Kidney (tissue), 14 donors: ENCODE results near the gene FAM83G. TPM values are rescaled to one million over a fixed set of nuclear protein-coding genes. Genes with fewer than 3 reads are reported as not detected.

Experiments used
- DNase-seq, 5 donors: peaks; one replicate each; pipeline ENCODE4 v3.0.0-alpha.2; 2013 to 2020
- FAIRE-seq: peaks from 2 replicates; lab custom pipeline; 2012; peaks lifted over from hg19 to GRCh38; lab: Jason Lieb, UNC
- H3K27ac ChIP-seq, 2 donors: one replicate each; pipeline ENCODE4 v1.7.0; 2013; ENCODE audit warnings: low read depth in 2 of 2, low read length in 2 of 2, inconsistent platforms in 1 of 2
- H3K27me3 ChIP-seq: one replicate; pipeline ENCODE4 v1.7.1; 2013; ENCODE audit warnings: low read length, inconsistent platforms; ENCODE audit not compliant: control insufficient read depth, insufficient read depth
- H3K36me3 ChIP-seq, 3 donors: one replicate each; pipeline versions ENCODE4 v1.7.0 to v1.7.1; 2013; ENCODE audit warnings: low read length in 3 of 3, control low read depth in 1 of 3, inconsistent platforms in 1 of 3; ENCODE audit not compliant: insufficient read depth in 3 of 3, control insufficient read depth in 2 of 3
- H3K4me1 ChIP-seq, 3 donors: one replicate each; pipeline versions ENCODE4 v1.7.0 to v1.7.1; 2013; ENCODE audit warnings: low read length in 3 of 3, inconsistent platforms in 1 of 3, low read depth in 1 of 3; ENCODE audit not compliant: control insufficient read depth in 2 of 3, insufficient read depth in 2 of 3
- H3K4me3 ChIP-seq, 3 donors: one replicate each; pipeline versions ENCODE4 v1.7.0 to v1.8.1; 2013; ENCODE audit warnings: low read length in 3 of 3, control low read depth in 1 of 3, inconsistent platforms in 1 of 3
- H3K9ac ChIP-seq, 3 donors: one replicate each; pipeline versions ENCODE4 v1.7.0 to v1.7.1; 2013; ENCODE audit warnings: low read length in 3 of 3, control low read depth in 1 of 3, inconsistent platforms in 1 of 3
- H3K9me3 ChIP-seq, 3 donors: one replicate each; pipeline versions ENCODE4 v1.7.0 to v1.7.1; 2013; ENCODE audit warnings: low read length in 3 of 3, control low read depth in 1 of 3, inconsistent platforms in 1 of 3; ENCODE audit not compliant: control insufficient read depth in 2 of 3, insufficient read depth in 1 of 3
- CTCF ChIP-seq: IDR thresholded peaks from 3 replicates; pipeline ENCODE4 v1.5.1; 2012; ENCODE audit warnings: mild to moderate bottlenecking, moderate library complexity, borderline replicate concordance; ENCODE audit not compliant: insufficient read depth; ENCODE audit errors: extremely low read depth
- intact Hi-C: fragments of 100-400 bp; cut with DNase I; formaldehyde crosslinking; loops from one replicate; pipeline ENCODE4 v1.11.1; 2022
- polyA plus RNA-seq: library from polyadenylated mRNA; stranded (reverse); fragments of 350-450 nt; fragmentation: Illumina TruSeq; extraction: RNeasy Lipid Tissue Mini Kit (QIAGEN cat#74804); gene quantifications from one replicate; pipeline ENCODE4 v1.2.3, GENCODE V29; 2014; ENCODE audit warnings: low read depth, low replicate concordance; ENCODE audit not compliant: insufficient read depth
- total RNA-seq: library from RNA; stranded (reverse); fragmentation: NEBNext Ultra II Directional; extraction: Animal tissue kit (Norgen Biotek cat#: 25700); gene quantifications from one replicate; pipeline ENCODE4 v1.2.1, GENCODE V29; 2021
- donor health status: control.
- donor health status: control.
- donor health status: control.
- donor health status: control.
- donor health status: control.
- donor health status: DM: yes; HTN: yes; CAD: no.
- donor health status: Normal renal cell carcinoma (clear cell type).

FAM83G gene
- total and polyA plus RNA-seq, 2 donors from 2014 or later: 4.9 to 8.0 TPM

- Histone ChIP-seq H3K4me1 (peaks cover 0 to 8% (median 0%) of the 10 kb centered on the region in 3 donors), H3K27ac (no peak overlapping the region), H3K27me3 (no peaks in the 10 kb centered on the region), H3K36me3 (no peaks in the 10 kb centered on the region), H3K9ac (no peak overlapping the region), H3K4me3 (peak overlapping the region in 1 of 3 donors; percentile 39), H3K9me3 (peaks cover 0 to 4% (median 0%) of the 10 kb centered on the region in 3 donors)
- TF ChIP-seq CTCF: no peak
- DNase-seq: no peak
- FAIRE-seq: no peak
- intact Hi-C loops: no loop called here
These were observed 2.5 kb downstream of the FAM83G start for GRCh38 chr17:19001907-19002590.

- H3K4me3 ChIP-seq: no peak overlapping the region
- H3K4me1 ChIP-seq: peaks cover 0 to 8% (median 0%) of the 10 kb centered on the region in 3 donors
- no peaks in the 10 kb centered on the region for H3K9me3 ChIP-seq
- DNase-seq (no peak), FAIRE-seq (no peak)
- intact Hi-C loops: no loop called here
- TF ChIP-seq CTCF: no peak
- H3K27me3 ChIP-seq: no peaks in the 10 kb centered on the region
- peak overlapping the region in 1 of 3 donors; percentile 19 for H3K9ac ChIP-seq
- no peak overlapping the region for H3K27ac ChIP-seq
- H3K36me3 ChIP-seq: no peaks in the 10 kb centered on the region
These were observed 3.8 kb downstream of the FAM83G start for GRCh38 chr17:19000531-19001325.

GRCh38 chr17:18999911-19000310 is 4.7 kb downstream of the FAM83G start:
- no peak overlapping the region for H3K4me3 ChIP-seq
- intact Hi-C loops: no loop called here
- no peaks in the 10 kb centered on the region for H3K36me3 ChIP-seq
- no peak overlapping the region for H3K27ac ChIP-seq
- H3K27me3 ChIP-seq: no peaks in the 10 kb centered on the region
- no peaks in the 10 kb centered on the region for H3K9me3 ChIP-seq
- H3K4me1 ChIP-seq: peaks cover 0 to 8% (median 0%) of the 10 kb centered on the region in 3 donors
- no peak for TF ChIP-seq CTCF
- no peak for DNase-seq
- FAIRE-seq: no peak
- H3K9ac ChIP-seq: no peak overlapping the region
